H1 (cell line): ENCODE measurements around the gene LMAN1L. TPM values are rescaled to one million over a fixed set of nuclear protein-coding genes. Genes with fewer than 3 reads are reported as not detected.

Experiments used
- CTCF ChIA-PET: fragments of 300-600 bp; sonication (Branson Sonifier 250); formaldehyde crosslinking; loops from one replicate; lab custom pipeline; 2021; ENCODE audit not compliant: partially characterized antibody; lab: Charles Lee
- POLR2A ChIA-PET: fragments of 300-600 bp; sonication (Branson Sonifier 250); formaldehyde crosslinking; loops from one replicate; lab custom pipeline; 2021; ENCODE audit warnings: inconsistent platforms; ENCODE audit not compliant: partially characterized antibody; lab: Charles Lee
- DNase-seq, 2 experiments: peaks; one replicate each; pipeline versions ENCODE4 v3.0.0 to v3.0.0-alpha.2; 2010 to 2022; ENCODE audit warnings: low spot score in 2 of 2, low read depth in 1 of 2, mixed read lengths in 1 of 2
- FAIRE-seq: peaks from 2 replicates; lab custom pipeline; 2011; peaks lifted over from hg19 to GRCh38; lab: Jason Lieb, UNC
- H2AFZ ChIP-seq: 2 replicates; pipeline ENCODE4 v1.8.1; 2012; ENCODE audit warnings: low read length, inconsistent platforms
- H2AK5ac ChIP-seq: 2 replicates; pipeline ENCODE4 v1.6.1; 2013; ENCODE audit warnings: low read depth, low read length
- H2BK120ac ChIP-seq: replicated peaks from 2 replicates; pipeline ENCODE3; 2013; ENCODE audit warnings: low read depth, low read length, inconsistent platforms
- H2BK12ac ChIP-seq: 2 replicates; pipeline ENCODE4 v1.6.1; 2013; ENCODE audit warnings: low read depth, low read length
- H2BK15ac ChIP-seq: 2 replicates; pipeline ENCODE4 v1.6.1; 2013; ENCODE audit warnings: low read length
- H2BK20ac ChIP-seq: 2 replicates; pipeline ENCODE4 v1.6.1; 2013; ENCODE audit warnings: low read length
- H2BK5ac ChIP-seq: 2 replicates; pipeline ENCODE4 v1.6.1; 2013; ENCODE audit warnings: low read depth, low read length
- H3K14ac ChIP-seq: 2 replicates; pipeline ENCODE4 v1.6.1; 2013; ENCODE audit warnings: inconsistent platforms; ENCODE audit not compliant: insufficient read length
- H3K18ac ChIP-seq: 2 replicates; pipeline ENCODE4 v1.6.1; 2013; ENCODE audit warnings: low read length; ENCODE audit errors: extremely low read depth
- H3K23ac ChIP-seq: 2 replicates; pipeline ENCODE4 v1.6.1; 2013; ENCODE audit warnings: inconsistent platforms; ENCODE audit not compliant: insufficient read length
- H3K23me2 ChIP-seq: 2 replicates; pipeline ENCODE4 v1.6.1; 2013; ENCODE audit warnings: low read depth, low read length
- H3K27ac ChIP-seq: 2 replicates; pipeline ENCODE4 v1.6.1; 2011; ENCODE audit warnings: low read depth, low read length, inconsistent platforms
- H3K27me3 ChIP-seq, 4 experiments: replicated peaks in 1 of 4; 1 replicate in 1 of 4; 2 replicates in 3 of 4; pipeline versions ENCODE4 v1.6.1 to v1.8.1; 2011 to 2013; ENCODE audit warnings: low read length in 3 of 4, mild to moderate bottlenecking in 3 of 4, inconsistent platforms in 2 of 4, mixed read lengths in 2 of 4, moderate library complexity in 1 of 4; ENCODE audit not compliant: control insufficient read depth in 3 of 4, insufficient read depth in 3 of 4; ENCODE audit errors: extremely low read depth in 1 of 4
- H3K36me3 ChIP-seq, 4 experiments: 2 replicates each; pipeline versions ENCODE4 v1.6.1 to v1.8.1; 2011 to 2013; ENCODE audit warnings: mild to moderate bottlenecking in 4 of 4, low read length in 3 of 4, moderate library complexity in 2 of 4, control low read depth in 1 of 4, inconsistent platforms in 1 of 4; ENCODE audit not compliant: insufficient read depth in 4 of 4, control insufficient read depth in 2 of 4
- H3K4ac ChIP-seq: replicated peaks from 2 replicates; pipeline ENCODE3; 2013; ENCODE audit warnings: low read length, low read depth, mixed read lengths, inconsistent platforms; ENCODE audit not compliant: insufficient read length
- H3K4me1 ChIP-seq, 4 experiments: replicated peaks in 1 of 4; 1 replicate in 1 of 4; 2 replicates in 3 of 4; pipeline versions ENCODE4 v1.6.1 to v1.8.1; 2011 to 2013; ENCODE audit warnings: low read length in 3 of 4, inconsistent platforms in 2 of 4, mixed read lengths in 1 of 4; ENCODE audit not compliant: insufficient read depth in 4 of 4, control insufficient read depth in 3 of 4
- H3K4me2 ChIP-seq, 2 experiments: 2 replicates each; pipeline versions ENCODE4 v1.6.1 to v1.8.1; 2011 to 2013; ENCODE audit warnings: low read depth in 2 of 2, low read length in 2 of 2, control low read depth in 1 of 2, inconsistent platforms in 1 of 2, mild to moderate bottlenecking in 1 of 2; ENCODE audit not compliant: insufficient read depth in 1 of 2
- H3K4me3 ChIP-seq, 4 experiments: fragments of 200-600, 300-600 bp in 1 of 4; sonication (generic), shearing (Covaris generic), sonication (Bioruptor Twin) in 1 of 4; 2 replicates each; pipeline versions ENCODE4 v1.5.1 to v1.8.1; 2011 to 2016; ENCODE audit warnings: low read length in 4 of 4, low read depth in 3 of 4, control low read depth in 2 of 4, inconsistent platforms in 2 of 4, mild to moderate bottlenecking in 2 of 4, mixed read lengths in 1 of 4, moderate library complexity in 1 of 4; ENCODE audit not compliant: insufficient read depth in 2 of 4; ENCODE audit errors: extremely low read depth in 1 of 4
- H3K56ac ChIP-seq: replicated peaks from 2 replicates; pipeline ENCODE3; 2013; ENCODE audit warnings: low read depth, mild to moderate bottlenecking, mixed read lengths, low read length, inconsistent platforms; ENCODE audit not compliant: insufficient read length
- H3K79me1 ChIP-seq: 2 replicates; pipeline ENCODE4 v1.6.1; 2013; ENCODE audit warnings: low read depth, low read length, control low read depth
- H3K79me2 ChIP-seq, 2 experiments: 2 replicates each; pipeline versions ENCODE4 v1.6.1 to v1.8.1; 2012 to 2013; ENCODE audit warnings: low read length in 2 of 2, mild to moderate bottlenecking in 2 of 2, inconsistent platforms in 1 of 2; ENCODE audit not compliant: insufficient read depth in 2 of 2, control insufficient read depth in 1 of 2
- H3K9ac ChIP-seq, 4 experiments: replicated peaks in 1 of 4; 1 replicate in 1 of 4; 2 replicates in 3 of 4; pipeline versions ENCODE4 v1.6.1 to v1.8.1; 2011 to 2013; ENCODE audit warnings: low read depth in 3 of 4, low read length in 3 of 4, control low read depth in 2 of 4, mild to moderate bottlenecking in 2 of 4, moderate library complexity in 2 of 4, inconsistent platforms in 1 of 4; ENCODE audit errors: extremely low read depth in 1 of 4
- H3K9me3 ChIP-seq, 2 experiments: 2 replicates each; pipeline versions ENCODE4 v1.6.1 to v1.8.1; 2012 to 2013; ENCODE audit warnings: mild to moderate bottlenecking in 2 of 2, moderate library complexity in 2 of 2, control low read depth in 1 of 2, inconsistent platforms in 1 of 2, low read depth in 1 of 2, low read length in 1 of 2, mixed read lengths in 1 of 2; ENCODE audit not compliant: insufficient read depth in 2 of 2
- H4K20me1 ChIP-seq, 2 experiments: replicated peaks in 1 of 2; 2 replicates each; pipeline versions ENCODE3 to v1.8.1; 2011 to 2013; ENCODE audit warnings: inconsistent platforms in 2 of 2, low read length in 2 of 2, mild to moderate bottlenecking in 1 of 2; ENCODE audit not compliant: insufficient read depth in 2 of 2, control insufficient read depth in 1 of 2
- H4K5ac ChIP-seq: 2 replicates; pipeline ENCODE4 v1.6.1; 2013; ENCODE audit warnings: low read length, low read depth, mixed read lengths, inconsistent platforms; ENCODE audit not compliant: insufficient read length
- H4K8ac ChIP-seq: 2 replicates; pipeline ENCODE4 v1.8.0; 2013; ENCODE audit warnings: mild to moderate bottlenecking, moderate library complexity, low read length, inconsistent platforms; ENCODE audit not compliant: insufficient read depth; ENCODE audit errors: extremely low read depth
- H4K91ac ChIP-seq: replicated peaks from 2 replicates; pipeline ENCODE3; 2013; ENCODE audit warnings: low read length, mixed read lengths, inconsistent platforms; ENCODE audit not compliant: insufficient read length
- ASH2L ChIP-seq: fragments of 200-600, 300-600 bp; sonication (generic); IDR thresholded peaks from one replicate; pipeline ENCODE4 v1.7.1; 2017; ENCODE audit warnings: low read length
- BACH1 ChIP-seq: IDR thresholded peaks from 2 replicates; pipeline ENCODE4 v1.6.1; 2012; ENCODE audit warnings: low read length, improper control_type of control experiment
- BCL11A ChIP-seq, 2 experiments: IDR thresholded peaks; one replicate each; pipeline ENCODE4 v1.6.1; 2011; ENCODE audit warnings: low read depth in 2 of 2, low read length in 2 of 2, mild to moderate bottlenecking in 2 of 2
- BRCA1 ChIP-seq: IDR thresholded peaks from 2 replicates; pipeline ENCODE4 v1.6.1; 2012; ENCODE audit warnings: low read depth, low read length, improper control_type of control experiment
- EGR1 ChIP-seq: IDR thresholded peaks from 2 replicates; pipeline ENCODE4 v1.6.1; 2011; ENCODE audit warnings: low read depth, low read length, borderline replicate concordance
- HDAC6 ChIP-seq: IDR thresholded peaks from one replicate; pipeline ENCODE4 v1.7.1; 2012; ENCODE audit warnings: low read depth, mild to moderate bottlenecking, inconsistent platforms, low read length, moderate library complexity
- POLR2A ChIP-seq, 2 experiments: IDR thresholded peaks; 1 replicate in 1 of 2; 2 replicates in 1 of 2; pipeline ENCODE4 v1.6.1; 2011; ENCODE audit warnings: low read depth in 2 of 2, low read length in 2 of 2, mild to moderate bottlenecking in 2 of 2; ENCODE audit errors: control extremely low read depth in 1 of 2
- SP2 ChIP-seq: IDR thresholded peaks from 2 replicates; pipeline ENCODE4 v1.6.1; 2012; ENCODE audit warnings: mild to moderate bottlenecking, low read length, inconsistent platforms
- SP4 ChIP-seq: IDR thresholded peaks from 2 replicates; pipeline ENCODE4 v1.6.1; 2012; ENCODE audit warnings: low read length, inconsistent platforms
- TEAD4 ChIP-seq: IDR thresholded peaks from 2 replicates; pipeline ENCODE4 v1.6.1; 2012; ENCODE audit warnings: low read depth, low read length, inconsistent platforms, mixed read lengths
- WGBS, 2 experiments: shearing (Covaris generic) in 1 of 2; methylation state at CpG; one replicate each; pipeline versions ENCODE4 v1.1.6 to v1.1.7; 2013 to 2015; ENCODE audit warnings: low lambda C conversion rate in 2 of 2, mixed read lengths in 2 of 2, inconsistent platforms in 1 of 2, low coverage in 1 of 2, missing lambda C conversion rate in 1 of 2; ENCODE audit not compliant: insufficient replicate concordance in 2 of 2, insufficient coverage in 1 of 2, insufficient read length in 1 of 2; ENCODE audit errors: extremely low coverage in 1 of 2, missing lambda C conversion rate in 1 of 2; 5-methylcytosine and 5-hydroxymethylcytosine counted together
- polyA plus RNA-seq, 7 experiments: library from polyadenylated mRNA; depleted of rRNA in 3 of 7; stranded (reverse) in 5 of 7; unstranded in 2 of 7; fragments of >200 nt in 5 of 7; fragments of 200-250 nt in 2 of 7; gene quantifications; 1 replicate in 5 of 7; 2 replicates in 1 of 7; 4 replicates in 1 of 7; pipeline versions ENCODE4 v1.2.1 to v1.2.3, GENCODE V29; 2011 to 2013; ENCODE audit warnings: missing spikeins in 2 of 7, mixed read lengths in 2 of 7
- total RNA-seq: library from RNA; stranded (reverse); fragmentation: NEBNext Ultra II Directional; extraction: Animal tissue kit (Norgen Biotek cat#: 25700); gene quantifications from 2 replicates; pipeline ENCODE4 v1.2.1, GENCODE V29; 2021
- TF ChIP-seq, protein P1 (sequence below): IDR thresholded peaks from 2 replicates; pipeline ENCODE4 v1.6.1; 2012; ENCODE audit warnings: low read length, inconsistent platforms

Gene LMAN1L
- total and polyA plus RNA-seq, 2 of the 8 experiments (the other 6 are each of a cell fraction or from before 2014, with no cell fraction given) = not detected

DNA sequence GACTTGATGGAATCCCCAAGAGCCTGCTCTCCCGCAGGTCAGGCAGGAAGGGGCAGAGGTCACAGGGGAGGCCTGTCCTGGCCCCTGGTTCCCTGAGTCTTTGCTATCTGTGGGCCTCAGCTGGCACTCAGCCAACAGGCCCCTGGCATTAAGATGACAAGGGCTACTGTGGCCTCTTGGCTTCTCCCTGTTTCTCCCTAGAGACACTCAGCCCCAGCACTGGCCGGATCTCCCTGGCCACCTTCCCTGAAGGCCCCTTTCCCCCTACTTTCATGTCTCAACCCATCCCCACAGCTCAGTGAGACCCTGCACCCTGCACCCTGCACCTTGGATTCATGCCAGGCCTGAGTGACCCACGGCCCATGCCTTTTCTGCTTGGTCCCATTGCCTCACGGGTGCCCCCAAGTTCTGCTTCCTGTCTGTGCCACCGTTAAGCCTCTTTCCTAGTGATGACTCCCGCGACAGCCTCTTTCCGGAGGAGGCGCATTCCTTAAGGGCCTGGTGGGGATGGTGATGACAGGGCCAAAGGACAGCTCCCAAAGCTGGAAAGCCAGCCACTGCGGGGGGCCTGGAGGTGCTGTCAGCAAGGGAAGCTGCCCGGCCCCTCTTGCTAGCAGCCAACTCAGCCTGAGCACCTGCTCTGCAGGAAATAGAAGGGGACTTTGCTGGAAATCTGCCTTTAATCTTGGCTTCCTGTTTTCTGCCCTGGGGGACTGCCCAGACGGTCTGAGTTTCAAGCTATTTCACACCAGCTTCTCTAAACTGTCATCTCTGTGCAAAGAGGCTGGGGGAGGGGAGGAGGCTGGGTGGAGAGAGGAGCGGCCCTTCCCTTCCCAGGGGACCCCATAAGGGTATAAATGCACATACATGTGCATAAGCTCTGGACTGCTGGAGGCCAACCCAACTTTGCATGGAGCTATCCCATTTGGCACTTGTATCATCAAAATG is 35.5 kb upstream of the LMAN1L start:
- DNase-seq = no peak
- no peak for FAIRE-seq
- Histone ChIP-seq H4K20me1 (no peaks in the 10 kb centered on the region), H3K14ac (no peak overlapping the region), H3K4me2 (no peak overlapping the region), H2BK120ac (no peak overlapping the region), H3K4me3 (no peak overlapping the region), H2BK20ac (no peak overlapping the region), H3K9ac (no peak overlapping the region), H3K23ac (no peak overlapping the region), H3K56ac (no peak overlapping the region), H3K4ac (no peak overlapping the region), H4K5ac (no peak overlapping the region), H3K27ac (no peak overlapping the region), H3K27me3 (peaks cover 0 to 15% (median 11%) of the 10 kb centered on the region in 4 experiments; a peak in 6 of 7 replicates), H3K23me2 (peaks cover 4% of the 10 kb centered on the region; the same call in 1 of the 2 replicates), H4K8ac (no peak overlapping the region), H2AK5ac (no peak overlapping the region), H4K91ac (no peak overlapping the region), H3K79me2 (no peaks in the 10 kb centered on the region), H3K36me3 (no peaks in the 10 kb centered on the region), H3K4me1 (peaks cover 4 to 17% (median 12%) of the 10 kb centered on the region in 4 experiments), H2AFZ (no peak overlapping the region), H2BK5ac (no peak overlapping the region), H3K18ac (no peak overlapping the region), H2BK12ac (no peak overlapping the region), H2BK15ac (no peak overlapping the region), H3K9me3 (no peaks in the 10 kb centered on the region), H3K79me1 (no peaks in the 10 kb centered on the region)
- 68% methylated on average over 12 of the region's 13 CpGs; no CpG with 5 or more reads in 1 of the 2 experiments for WGBS, 2 experiments
- CTCF ChIA-PET = interaction anchor here (0.5 to 53.7 kb wide), 13 partner anchors 7 to 174 kb away, joined by 3 to 1439 read pairs (median 3); partner anchors contain the start of genes CLK3 and CPLX3
- POLR2A ChIA-PET = interaction anchor here (0.5 to 2.1 kb wide), 9 partner anchors 8 to 253 kb away, joined by 3 to 18 read pairs (median 3); partner anchors contain the start of gene CLK3
- TF ChIP-seq HDAC6 = no peak
- TF ChIP-seq TEAD4 = no peak
- TF ChIP-seq SP2 = no peak
- TF ChIP-seq BCL11A (IDR thresholded peaks at IDR 0.05; ENCODE audit: low read depth in 2 of 2, low read length in 2 of 2) = no peak
- TF ChIP-seq EGR1 = no peak
- no peak for TF ChIP-seq POLR2A (IDR thresholded peaks at IDR 0.05; ENCODE audit: control extremely low read depth in 1 of 2, low read depth in 2 of 2, low read length in 2 of 2)
- no peak for TF ChIP-seq ASH2L
- no peak for TF ChIP-seq SP4
- TF ChIP-seq BACH1 = no peak
- no peak for TF ChIP-seq BRCA1
- TF ChIP-seq, protein P1, sequence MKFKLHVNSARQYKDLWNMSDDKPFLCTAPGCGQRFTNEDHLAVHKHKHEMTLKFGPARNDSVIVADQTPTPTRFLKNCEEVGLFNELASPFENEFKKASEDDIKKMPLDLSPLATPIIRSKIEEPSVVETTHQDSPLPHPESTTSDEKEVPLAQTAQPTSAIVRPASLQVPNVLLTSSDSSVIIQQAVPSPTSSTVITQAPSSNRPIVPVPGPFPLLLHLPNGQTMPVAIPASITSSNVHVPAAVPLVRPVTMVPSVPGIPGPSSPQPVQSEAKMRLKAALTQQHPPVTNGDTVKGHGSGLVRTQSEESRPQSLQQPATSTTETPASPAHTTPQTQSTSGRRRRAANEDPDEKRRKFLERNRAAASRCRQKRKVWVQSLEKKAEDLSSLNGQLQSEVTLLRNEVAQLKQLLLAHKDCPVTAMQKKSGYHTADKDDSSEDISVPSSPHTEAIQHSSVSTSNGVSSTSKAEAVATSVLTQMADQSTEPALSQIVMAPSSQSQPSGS = no peak
